Measurements from ENCODE around the gene FOXQ1. TPM values are rescaled to one million over a fixed set of nuclear protein-coding genes. Genes with fewer than 3 reads are reported as not detected.

The FOXQ1 gene
- total and polyA plus RNA-seq, 2 of the 13 experiments (the other 11 are each of a cell fraction or from before 2014, with no cell fraction given): 35.2 to 39.8 TPM

- TF ChIP-seq, protein P1, sequence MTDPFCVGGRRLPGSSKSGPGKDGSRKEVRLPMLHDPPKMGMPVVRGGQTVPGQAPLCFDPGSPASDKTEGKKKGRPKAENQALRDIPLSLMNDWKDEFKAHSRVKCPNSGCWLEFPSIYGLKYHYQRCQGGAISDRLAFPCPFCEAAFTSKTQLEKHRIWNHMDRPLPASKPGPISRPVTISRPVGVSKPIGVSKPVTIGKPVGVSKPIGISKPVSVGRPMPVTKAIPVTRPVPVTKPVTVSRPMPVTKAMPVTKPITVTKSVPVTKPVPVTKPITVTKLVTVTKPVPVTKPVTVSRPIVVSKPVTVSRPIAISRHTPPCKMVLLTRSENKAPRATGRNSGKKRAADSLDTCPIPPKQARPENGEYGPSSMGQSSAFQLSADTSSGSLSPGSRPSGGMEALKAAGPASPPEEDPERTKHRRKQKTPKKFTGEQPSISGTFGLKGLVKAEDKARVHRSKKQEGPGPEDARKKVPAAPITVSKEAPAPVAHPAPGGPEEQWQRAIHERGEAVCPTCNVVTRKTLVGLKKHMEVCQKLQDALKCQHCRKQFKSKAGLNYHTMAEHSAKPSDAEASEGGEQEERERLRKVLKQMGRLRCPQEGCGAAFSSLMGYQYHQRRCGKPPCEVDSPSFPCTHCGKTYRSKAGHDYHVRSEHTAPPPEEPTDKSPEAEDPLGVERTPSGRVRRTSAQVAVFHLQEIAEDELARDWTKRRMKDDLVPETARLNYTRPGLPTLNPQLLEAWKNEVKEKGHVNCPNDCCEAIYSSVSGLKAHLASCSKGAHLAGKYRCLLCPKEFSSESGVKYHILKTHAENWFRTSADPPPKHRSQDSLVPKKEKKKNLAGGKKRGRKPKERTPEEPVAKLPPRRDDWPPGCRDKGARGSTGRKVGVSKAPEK (CRISPR knock-in tag; IDR thresholded peaks at IDR 0.05; ENCODE audit: borderline replicate concordance): no peak
- peak; percentile 58; the same call in 1 of the 2 replicates for TF ChIP-seq BRCA1 (CRISPR knock-in tag; IDR thresholded peaks at IDR 0.05)
- TF ChIP-seq ZNF547 (CRISPR knock-in tag; IDR thresholded peaks at IDR 0.05): 0 out of 2 replicates have a peak, but pooled peaks have one; percentile 11
- TF ChIP-seq, protein P2, sequence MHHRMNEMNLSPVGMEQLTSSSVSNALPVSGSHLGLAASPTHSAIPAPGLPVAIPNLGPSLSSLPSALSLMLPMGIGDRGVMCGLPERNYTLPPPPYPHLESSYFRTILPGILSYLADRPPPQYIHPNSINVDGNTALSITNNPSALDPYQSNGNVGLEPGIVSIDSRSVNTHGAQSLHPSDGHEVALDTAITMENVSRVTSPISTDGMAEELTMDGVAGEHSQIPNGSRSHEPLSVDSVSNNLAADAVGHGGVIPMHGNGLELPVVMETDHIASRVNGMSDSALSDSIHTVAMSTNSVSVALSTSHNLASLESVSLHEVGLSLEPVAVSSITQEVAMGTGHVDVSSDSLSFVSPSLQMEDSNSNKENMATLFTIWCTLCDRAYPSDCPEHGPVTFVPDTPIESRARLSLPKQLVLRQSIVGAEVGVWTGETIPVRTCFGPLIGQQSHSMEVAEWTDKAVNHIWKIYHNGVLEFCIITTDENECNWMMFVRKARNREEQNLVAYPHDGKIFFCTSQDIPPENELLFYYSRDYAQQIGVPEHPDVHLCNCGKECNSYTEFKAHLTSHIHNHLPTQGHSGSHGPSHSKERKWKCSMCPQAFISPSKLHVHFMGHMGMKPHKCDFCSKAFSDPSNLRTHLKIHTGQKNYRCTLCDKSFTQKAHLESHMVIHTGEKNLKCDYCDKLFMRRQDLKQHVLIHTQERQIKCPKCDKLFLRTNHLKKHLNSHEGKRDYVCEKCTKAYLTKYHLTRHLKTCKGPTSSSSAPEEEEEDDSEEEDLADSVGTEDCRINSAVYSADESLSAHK (CRISPR knock-in tag; IDR thresholded peaks at IDR 0.05; ENCODE audit: borderline replicate concordance): no peak
- no peak for TF ChIP-seq ZNF136 (CRISPR knock-in tag; IDR thresholded peaks at IDR 0.05; ENCODE audit: low read depth)
- peak; percentile 64; the same call in 1 of the 2 replicates for TF ChIP-seq MAF1 (CRISPR knock-in tag; IDR thresholded peaks at IDR 0.05; ENCODE audit: borderline replicate concordance)
- no peak for TF ChIP-seq SIX1 (CRISPR knock-in tag; IDR thresholded peaks at IDR 0.05; ENCODE audit: borderline replicate concordance)
- TF ChIP-seq ZNF639 (CRISPR knock-in tag; conservative IDR thresholded peaks at IDR 0.05): no peak
- TF ChIP-seq HNF4G (IDR thresholded peaks at IDR 0.05; ENCODE audit: borderline replicate concordance, low read depth, low read length): 0 out of 2 replicates have a peak, but pooled peaks have one; percentile 40
- peak; percentile 63; the same call in 1 of the 2 replicates for TF ChIP-seq HNF4G (CRISPR knock-in tag; IDR thresholded peaks at IDR 0.05; ENCODE audit: borderline replicate concordance, low read depth)
- TF ChIP-seq DBP (CRISPR knock-in tag; IDR thresholded peaks at IDR 0.05; ENCODE audit: not compliant biosample characterization): no peak
- no peak for TF ChIP-seq ZNF724P (CRISPR knock-in tag; IDR thresholded peaks at IDR 0.05; ENCODE audit: borderline replicate concordance)
- TF ChIP-seq SMARCC2 (IDR thresholded peaks at IDR 0.05): no peak
- no peak for TF ChIP-seq FOSL1 (CRISPR knock-in tag; IDR thresholded peaks at IDR 0.05; ENCODE audit: borderline replicate concordance)
- peak; percentile 90 for TF ChIP-seq CEBPG (CRISPR knock-in tag; IDR thresholded peaks at IDR 0.05)
- no peak for TF ChIP-seq DNMT1 (CRISPR knock-in tag; IDR thresholded peaks at IDR 0.05)
- peak; percentile 30; the same call in 1 of the 2 replicates for TF ChIP-seq BORCS8-MEF2B (CRISPR knock-in tag; IDR thresholded peaks at IDR 0.05)
- no peak for TF ChIP-seq CCAR2 (optimal IDR thresholded peaks at IDR 0.05; ENCODE audit: low read depth, low read length)
- TF ChIP-seq AKAP8 (CRISPR knock-in tag; IDR thresholded peaks at IDR 0.05): 0 out of 2 replicates have a peak, but pooled peaks have one; percentile 78
- no peak for TF ChIP-seq ZNF558 (CRISPR knock-in tag; IDR thresholded peaks at IDR 0.05; ENCODE audit: borderline replicate concordance)
- TF ChIP-seq ZNF619 (CRISPR knock-in tag; IDR thresholded peaks at IDR 0.05): 0 out of 2 replicates have a peak, but pooled peaks have one; percentile 55
- TF ChIP-seq DR1 (CRISPR knock-in tag; IDR thresholded peaks at IDR 0.05): no peak
These were observed 48.7 kb upstream of the FOXQ1 start (continued) for GRCh38 chr6:1263039-1263849.
